Erythroblast (primary cell): ENCODE measurements around the gene PLSCR2.

Experiments used
- GATA1 ChIP-seq: IDR thresholded peaks from 2 replicates; pipeline ENCODE4 v1.6.1; 2011; ENCODE audit warnings: low read depth, mild to moderate bottlenecking, control low read depth, low read length, moderate library complexity
- POLR2A ChIP-seq: IDR thresholded peaks from 2 replicates; pipeline ENCODE4 v1.6.1; 2011; ENCODE audit warnings: mild to moderate bottlenecking, low read length

GRCh38 chr3:146476094-146476740, 6.9 kb upstream of the PLSCR2 start:
- TF ChIP-seq POLR2A = no peak
- no peak for TF ChIP-seq GATA1
